IMR-90 (cell line): Measurements from ENCODE around the gene KRTAP12-4. TPM values are rescaled to one million over a fixed set of nuclear protein-coding genes. Genes with fewer than 3 reads are reported as not detected.

Experiments used
- ATAC-seq: fragments of 200-7000 bp; cut with Tn5 transposase; 2 replicates; pipeline ENCODE4 v1.9.1; 2020; ENCODE audit warnings: low read depth, mild to moderate bottlenecking, moderate library complexity
- BruUV-seq: library from RNA; stranded (reverse); fragments of 400-500 nt; replicated peaks from 2 replicates; lab custom pipeline; 2021; lab: Mats Ljungman, UMichigan
- CTCF ChIA-PET: fragments of 300-600 bp; formaldehyde crosslinking; extraction: SDS; loops from one replicate; lab custom pipeline; 2021; ENCODE audit warnings: antibody characterized with exemption; lab: Yijun Ruan, JAX
- POLR2A ChIA-PET: fragments of 300-600 bp; sonication (Branson Sonifier 250); formaldehyde crosslinking; loops from one replicate; lab custom pipeline; 2022; ENCODE audit warnings: antibody characterized with exemption; ENCODE audit not compliant: unreplicated experiment; lab: Charles Lee
- DNase-seq: peaks from one replicate; pipeline ENCODE4 v3.0.0; 2013
- H2AFZ ChIP-seq: replicated peaks from 2 replicates; pipeline ENCODE3; 2013; ENCODE audit warnings: low read length, mild to moderate bottlenecking; ENCODE audit not compliant: poor library complexity
- H2AK5ac ChIP-seq: 2 replicates; pipeline ENCODE4 v1.6.1; 2013; ENCODE audit warnings: low read depth, low read length, inconsistent platforms
- H2AK9ac ChIP-seq: replicated peaks from 2 replicates; pipeline ENCODE3; 2013; ENCODE audit warnings: mild to moderate bottlenecking, low read depth, low read length, moderate library complexity; ENCODE audit not compliant: poor library complexity
- H2BK120ac ChIP-seq: 2 replicates; pipeline ENCODE4 v1.6.1; 2013; ENCODE audit warnings: low read depth, low read length, inconsistent platforms
- H2BK15ac ChIP-seq: 3 replicates; pipeline ENCODE4 v1.6.1; 2013; ENCODE audit warnings: low read depth, low read length, inconsistent platforms
- H2BK20ac ChIP-seq: 2 replicates; pipeline ENCODE4 v1.6.1; 2013; ENCODE audit warnings: low read depth, mild to moderate bottlenecking, inconsistent platforms, low read length, moderate library complexity
- H2BK5ac ChIP-seq: 2 replicates; pipeline ENCODE4 v1.6.1; 2013; ENCODE audit warnings: mild to moderate bottlenecking, low read depth, low read length, inconsistent platforms; ENCODE audit not compliant: poor library complexity, severe bottlenecking
- H3K14ac ChIP-seq: replicated peaks from 2 replicates; pipeline ENCODE4 v1.6.1; 2013; ENCODE audit warnings: low read depth, low read length, inconsistent platforms
- H3K18ac ChIP-seq: 2 replicates; pipeline ENCODE4 v1.6.1; 2013; ENCODE audit warnings: low read depth, low read length, control low read depth
- H3K23ac ChIP-seq: 2 replicates; pipeline ENCODE4 v1.6.1; 2013; ENCODE audit warnings: low read depth, low read length, inconsistent platforms
- H3K27ac ChIP-seq: 2 replicates; pipeline ENCODE4 v1.5.1; 2013; ENCODE audit warnings: mild to moderate bottlenecking, control low read depth, low read length; ENCODE audit not compliant: insufficient read depth
- H3K27me3 ChIP-seq: 2 replicates; pipeline ENCODE4 v1.6.1; 2013; ENCODE audit warnings: low read length; ENCODE audit not compliant: control insufficient read depth, insufficient read depth
- H3K36me3 ChIP-seq: 2 replicates; pipeline ENCODE4 v1.6.1; 2013; ENCODE audit warnings: low read length, mixed read lengths; ENCODE audit not compliant: control insufficient read depth, insufficient read depth
- H3K4ac ChIP-seq: 2 replicates; pipeline ENCODE4 v1.6.1; 2013; ENCODE audit warnings: low read depth, low read length, inconsistent platforms
- H3K4me1 ChIP-seq: 2 replicates; pipeline ENCODE4 v1.6.1; 2013; ENCODE audit warnings: low read length, mixed read lengths; ENCODE audit not compliant: control insufficient read depth, insufficient read depth
- H3K4me2 ChIP-seq: 2 replicates; pipeline ENCODE4 v1.6.1; 2013; ENCODE audit warnings: low read depth, mild to moderate bottlenecking, control low read depth, low read length, moderate library complexity
- H3K4me3 ChIP-seq: 2 replicates; pipeline ENCODE4 v1.5.1; 2013; ENCODE audit warnings: low read depth, mild to moderate bottlenecking, control low read depth, low read length, moderate library complexity; ENCODE audit not compliant: insufficient read depth
- H3K56ac ChIP-seq: 2 replicates; pipeline ENCODE4 v1.6.1; 2013; ENCODE audit warnings: low read length, inconsistent platforms; ENCODE audit not compliant: insufficient read depth; ENCODE audit errors: extremely low read depth
- H3K79me1 ChIP-seq, 2 experiments: 2 replicates each; pipeline ENCODE4 v1.6.1; 2013; ENCODE audit warnings: low read length in 2 of 2, inconsistent platforms in 1 of 2, low read depth in 1 of 2
- H3K9ac ChIP-seq: 2 replicates; pipeline ENCODE4 v1.6.1; 2013; ENCODE audit warnings: low read depth, low read length, control low read depth
- H3K9me1 ChIP-seq: 2 replicates; pipeline ENCODE4 v1.6.1; 2013; ENCODE audit warnings: low read length, inconsistent platforms; ENCODE audit not compliant: insufficient read depth
- H3K9me3 ChIP-seq: 2 replicates; pipeline ENCODE4 v1.6.1; 2013; ENCODE audit warnings: low read length; ENCODE audit not compliant: control insufficient read depth, insufficient read depth
- H4K20me1 ChIP-seq: 2 replicates; pipeline ENCODE4 v1.6.1; 2013; ENCODE audit warnings: low read length, inconsistent platforms; ENCODE audit not compliant: insufficient read depth
- H4K5ac ChIP-seq: 2 replicates; pipeline ENCODE4 v1.6.1; 2013; ENCODE audit warnings: mild to moderate bottlenecking, low read depth, low read length, control low read depth
- H4K8ac ChIP-seq, 2 experiments: 2 replicates each; pipeline ENCODE4 v1.6.1; 2013; ENCODE audit warnings: low read depth in 2 of 2, low read length in 2 of 2, control low read depth in 1 of 2, inconsistent platforms in 1 of 2
- H4K91ac ChIP-seq: 2 replicates; pipeline ENCODE4 v1.6.1; 2013; ENCODE audit warnings: low read depth, low read length, inconsistent platforms; ENCODE audit not compliant: insufficient read depth
- BHLHE40 ChIP-seq: fragments of 150-350 bp; IDR thresholded peaks from 2 replicates; pipeline ENCODE4 v1.6.1; 2016; ENCODE audit warnings: mild to moderate bottlenecking, low read depth, low read length
- CEBPB ChIP-seq: IDR thresholded peaks from 2 replicates; pipeline ENCODE4 v1.6.1; 2012; ENCODE audit warnings: low read depth, low read length, improper control_type of control experiment
- CTCF ChIP-seq: conservative IDR thresholded peaks from 2 replicates; pipeline ENCODE4 v1.5.1; 2012; ENCODE audit warnings: mild to moderate bottlenecking, low read depth, low read length, improper control_type of control experiment
- FOS ChIP-seq: fragments of 150-350 bp; IDR thresholded peaks from 2 replicates; pipeline ENCODE4 v1.6.1; 2016; ENCODE audit warnings: low read depth, low read length
- MAFK ChIP-seq: IDR thresholded peaks from 2 replicates; pipeline ENCODE4 v1.6.1; 2012; ENCODE audit warnings: low read depth, low read length, improper control_type of control experiment
- MAZ ChIP-seq: IDR thresholded peaks from 2 replicates; pipeline ENCODE4 v1.6.1; 2012; ENCODE audit warnings: low read depth, mild to moderate bottlenecking, low read length, improper control_type of control experiment, moderate library complexity, borderline replicate concordance
- MXI1 ChIP-seq: IDR thresholded peaks from 2 replicates; pipeline ENCODE4 v1.6.1; 2012; ENCODE audit warnings: low read depth, mild to moderate bottlenecking, low read length, moderate library complexity, borderline replicate concordance
- NFE2L2 ChIP-seq: fragments of 150-350 bp; IDR thresholded peaks from 2 replicates; pipeline ENCODE4 v1.6.1; 2016; ENCODE audit warnings: low read depth, mild to moderate bottlenecking, low read length
- RFX5 ChIP-seq: IDR thresholded peaks from 2 replicates; pipeline ENCODE4 v1.8.0; 2012; ENCODE audit warnings: low read depth, mild to moderate bottlenecking, low read length, moderate library complexity
- SMC3 ChIP-seq: fragments of 150-350 bp; IDR thresholded peaks from 2 replicates; pipeline ENCODE4 v1.6.1; 2016; ENCODE audit warnings: low read depth, mild to moderate bottlenecking, antibody characterized with exemption, low read length, moderate library complexity
- WGBS, 2 experiments: methylation state at CpG; one replicate each; pipeline versions ENCODE4 v1.1.5 to v1.1.7; 2013; ENCODE audit warnings: missing lambda C conversion rate in 2 of 2; ENCODE audit not compliant: insufficient read length in 1 of 2; ENCODE audit errors: extremely low coverage in 2 of 2; 5-methylcytosine and 5-hydroxymethylcytosine counted together
- dilution Hi-C: fragments of 300-500 bp; cut with HindIII; formaldehyde crosslinking; loops from one replicate; pipeline ENCODE4 v1.14.3; 2018; ENCODE audit warnings: low sequenced_read_pairs; ENCODE audit not compliant: unreplicated experiment
- in situ Hi-C: fragments of 300-500 bp; cut with MboI; formaldehyde crosslinking; loops from 3 replicates; pipeline ENCODE4 v1.14.3; 2019; ENCODE audit warnings: low sequenced_read_pairs, inconsistent platforms, mixed read lengths
- intact Hi-C: fragments of 100-400 bp; cut with micrococcal nuclease; formaldehyde crosslinking; loops from 2 replicates; pipeline ENCODE4 v1.10.0; 2022
- polyA plus RNA-seq, 3 experiments: library from polyadenylated mRNA; depleted of rRNA; stranded (reverse); fragments of >200 nt; gene quantifications; 2 replicates each; pipeline ENCODE4 v1.2.3, GENCODE V29; 2012; ENCODE audit warnings: low replicate concordance in 1 of 3
- total RNA-seq: library from RNA; depleted of rRNA; stranded (reverse); fragments of >200 nt; gene quantifications from 2 replicates; pipeline ENCODE4 v1.2.3, GENCODE V29; 2012
- TF ChIP-seq, protein P1 (sequence below): fragments of 150-350 bp; IDR thresholded peaks from 2 replicates; pipeline ENCODE4 v1.6.1; 2017; ENCODE audit warnings: mild to moderate bottlenecking, antibody characterized with exemption, low read length, low read depth
- TF ChIP-seq, protein P2 (sequence below): fragments of 150-350 bp; IDR thresholded peaks from 2 replicates; pipeline ENCODE4 v1.6.1; 2016; ENCODE audit warnings: low read depth, mild to moderate bottlenecking, low read length, moderate library complexity, borderline replicate concordance

KRTAP12-4 gene
- total and polyA plus RNA-seq, 2 of the 4 experiments (the other 2 are of a cell fraction), result not detected

DNA sequence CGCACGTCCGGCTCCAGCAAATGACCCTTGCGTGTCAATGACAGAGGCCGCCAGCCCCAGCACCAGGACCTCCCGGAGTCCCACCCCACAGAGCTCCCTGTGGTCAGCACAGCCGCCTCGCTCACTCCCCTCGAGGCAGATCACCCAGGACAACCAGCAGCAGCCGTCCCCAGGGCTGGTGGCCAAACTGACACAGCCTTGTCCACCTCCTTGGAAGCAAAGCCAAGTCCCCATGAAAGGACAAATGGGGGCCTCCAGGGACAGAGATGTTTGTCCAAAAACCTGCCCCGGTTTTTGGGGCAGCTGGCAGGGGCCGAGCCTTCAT is 15.2 kb downstream of the KRTAP12-4 start:
- H3K9me1 ChIP-seq, result no peaks in the 10 kb centered on the region
- no peak overlapping the region for H2AK9ac ChIP-seq
- no peak overlapping the region for H2BK20ac ChIP-seq
- H3K23ac ChIP-seq, result no peak overlapping the region
- H3K79me1 ChIP-seq, result no peaks in the 10 kb centered on the region
- no peak overlapping the region for H4K8ac ChIP-seq
- H3K27me3 ChIP-seq, result no peaks in the 10 kb centered on the region; the same call in 1 of the 2 replicates
- POLR2A ChIA-PET, result no interaction called here
- H3K27ac ChIP-seq, result no peak overlapping the region
- CTCF ChIA-PET, result no interaction called here
- TF ChIP-seq CEBPB (no peak), BHLHE40 (no peak), FOS (no peak), SMC3 (no peak), CTCF (no peak), MAZ (no peak), MXI1 (no peak), RFX5 (no peak), MAFK (no peak), NFE2L2 (no peak)
- TF ChIP-seq, protein P1, sequence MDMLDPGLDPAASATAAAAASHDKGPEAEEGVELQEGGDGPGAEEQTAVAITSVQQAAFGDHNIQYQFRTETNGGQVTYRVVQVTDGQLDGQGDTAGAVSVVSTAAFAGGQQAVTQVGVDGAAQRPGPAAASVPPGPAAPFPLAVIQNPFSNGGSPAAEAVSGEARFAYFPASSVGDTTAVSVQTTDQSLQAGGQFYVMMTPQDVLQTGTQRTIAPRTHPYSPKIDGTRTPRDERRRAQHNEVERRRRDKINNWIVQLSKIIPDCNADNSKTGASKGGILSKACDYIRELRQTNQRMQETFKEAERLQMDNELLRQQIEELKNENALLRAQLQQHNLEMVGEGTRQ, result no peak
- TF ChIP-seq, protein P2, sequence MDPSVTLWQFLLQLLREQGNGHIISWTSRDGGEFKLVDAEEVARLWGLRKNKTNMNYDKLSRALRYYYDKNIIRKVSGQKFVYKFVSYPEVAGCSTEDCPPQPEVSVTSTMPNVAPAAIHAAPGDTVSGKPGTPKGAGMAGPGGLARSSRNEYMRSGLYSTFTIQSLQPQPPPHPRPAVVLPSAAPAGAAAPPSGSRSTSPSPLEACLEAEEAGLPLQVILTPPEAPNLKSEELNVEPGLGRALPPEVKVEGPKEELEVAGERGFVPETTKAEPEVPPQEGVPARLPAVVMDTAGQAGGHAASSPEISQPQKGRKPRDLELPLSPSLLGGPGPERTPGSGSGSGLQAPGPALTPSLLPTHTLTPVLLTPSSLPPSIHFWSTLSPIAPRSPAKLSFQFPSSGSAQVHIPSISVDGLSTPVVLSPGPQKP, result no peak
- H3K4ac ChIP-seq, result no peak overlapping the region
- H3K9ac ChIP-seq, result no peak overlapping the region
- no peak overlapping the region for H2BK15ac ChIP-seq
- dilution Hi-C loops (no loop called here), in situ Hi-C loops (no loop called here), intact Hi-C loops (no loop called here)
- H3K9me3 ChIP-seq, result peaks cover 10% of the 10 kb centered on the region
- H4K5ac ChIP-seq, result no peak overlapping the region
- no peaks in the 10 kb centered on the region for H3K4me1 ChIP-seq
- no peak overlapping the region for H2BK120ac ChIP-seq
- no peak overlapping the region for H2AFZ ChIP-seq
- no peaks in the 10 kb centered on the region for H4K20me1 ChIP-seq
- H4K91ac ChIP-seq, result no peak overlapping the region
- WGBS, 2 experiments, result 61% methylated on average over 6 of the region's 12 CpGs; no CpG with 5 or more reads in 1 of the 2 experiments
- no peak overlapping the region for H2BK5ac ChIP-seq
- H3K14ac ChIP-seq, result no peak overlapping the region
- no peaks in the 10 kb centered on the region for H3K36me3 ChIP-seq
- H3K56ac ChIP-seq, result no peak overlapping the region
- H3K4me3 ChIP-seq, result no peak overlapping the region
- H3K4me2 ChIP-seq, result no peak overlapping the region
- ATAC-seq, result no peak
- H3K18ac ChIP-seq, result no peak overlapping the region
- no peak overlapping the region for H2AK5ac ChIP-seq
- BruUV-seq, result no TSS peak
- no peak for DNase-seq
